Left cardiac atrium (tissue), 4 donors: ENCODE results near the gene MYCBPAP. TPM values are rescaled to one million over a fixed set of nuclear protein-coding genes. Genes with fewer than 3 reads are reported as not detected.

Experiments used
- ATAC-seq, 2 donors: fragments of 200-7000 bp; cut with Tn5 transposase; one replicate each; pipeline ENCODE4 v1.9.1; 2020; ENCODE audit warnings: mild to moderate bottlenecking in 2 of 2, moderate library complexity in 2 of 2
- DNase-seq: peaks from one replicate; pipeline ENCODE4 v3.0.0-alpha.2; 2020
- intact Hi-C, 2 donors: fragments of 100-400 bp; cut with DNase I; formaldehyde crosslinking; loops; one replicate each; pipeline versions ENCODE4 v1.14.1 to v1.15.1; 2022 to 2023
- total RNA-seq, 2 donors: library from RNA; stranded (reverse); fragmentation: NEBNext Ultra II Directional; extraction: Animal tissue kit (Norgen Biotek cat#: 25700); gene quantifications; one replicate each; pipeline ENCODE4 v1.2.1, GENCODE V29; 2021
- donor health status: DM: no; HTN: yes; CAD: no.
- donor health status: DM: no; HTN: yes; CAD: no; lungs with severe emphysema.
- donor health status: DM: yes; HTN: yes; CAD: no.
- donor health status: Dilated cardiomyopathy.

The MYCBPAP gene
- total RNA-seq, 2 donors from 2014 or later, result 0.39 to 0.59 TPM

DNA sequence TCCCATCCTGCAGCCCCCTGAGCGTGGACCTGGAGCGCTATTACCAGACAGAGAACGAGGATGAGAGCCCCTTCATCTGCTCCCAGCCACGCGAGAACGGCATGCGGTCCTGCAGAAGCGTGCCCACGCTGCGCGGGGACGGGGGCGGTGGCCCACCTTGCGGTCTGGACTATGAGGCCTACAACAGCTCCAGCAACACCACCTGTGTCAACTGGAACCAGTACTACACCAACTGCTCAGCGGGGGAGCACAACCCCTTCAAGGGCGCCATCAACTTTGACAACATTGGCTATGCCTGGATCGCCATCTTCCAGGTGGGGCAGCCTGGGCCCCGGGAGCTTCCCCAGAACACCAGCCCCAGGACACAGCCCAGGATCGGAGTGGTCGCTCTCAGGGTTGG lies 64.3 kb downstream of the MYCBPAP start:
- DNase-seq (no peak), ATAC-seq (no peak)
- intact Hi-C loops, result no loop called here

DNA sequence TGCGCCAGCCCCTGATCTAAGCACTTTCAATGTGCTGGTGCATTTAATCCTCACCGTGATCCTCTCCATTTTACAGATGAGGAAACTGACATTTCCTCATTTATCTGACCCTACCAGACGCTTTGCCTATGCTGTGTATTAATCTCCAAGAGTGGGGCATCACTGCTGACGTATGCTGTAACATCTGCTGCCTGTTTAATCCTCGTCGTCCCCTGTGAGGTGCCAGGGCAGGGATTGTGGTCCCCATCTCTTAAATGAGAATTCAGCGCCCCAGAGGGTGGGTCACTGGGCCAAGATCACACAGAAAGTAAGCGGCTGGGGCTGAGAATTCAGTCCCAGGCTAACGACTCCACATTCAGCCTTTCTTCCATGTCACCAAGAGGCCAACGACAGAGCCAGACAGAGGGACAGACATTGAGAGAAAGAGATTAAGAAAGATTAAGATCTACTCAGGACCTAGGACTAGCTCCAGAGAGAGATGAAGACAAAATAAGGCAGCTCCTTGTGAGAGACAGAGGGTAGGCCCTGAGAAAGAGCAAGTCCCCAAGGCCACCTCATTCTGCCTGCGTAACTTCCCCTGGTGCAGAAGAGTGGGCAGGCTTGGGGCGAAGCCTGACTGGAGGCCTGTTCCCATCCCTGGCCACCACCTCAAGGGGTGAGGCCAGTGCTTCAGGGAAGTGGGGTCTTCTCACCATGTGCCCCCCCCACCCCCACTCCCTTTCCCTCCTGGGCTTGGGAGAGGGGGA lies 65.8 kb downstream of the MYCBPAP start:
- DNase-seq, result no peak
- intact Hi-C loops, result no loop called here
- ATAC-seq, result no peak

DNA sequence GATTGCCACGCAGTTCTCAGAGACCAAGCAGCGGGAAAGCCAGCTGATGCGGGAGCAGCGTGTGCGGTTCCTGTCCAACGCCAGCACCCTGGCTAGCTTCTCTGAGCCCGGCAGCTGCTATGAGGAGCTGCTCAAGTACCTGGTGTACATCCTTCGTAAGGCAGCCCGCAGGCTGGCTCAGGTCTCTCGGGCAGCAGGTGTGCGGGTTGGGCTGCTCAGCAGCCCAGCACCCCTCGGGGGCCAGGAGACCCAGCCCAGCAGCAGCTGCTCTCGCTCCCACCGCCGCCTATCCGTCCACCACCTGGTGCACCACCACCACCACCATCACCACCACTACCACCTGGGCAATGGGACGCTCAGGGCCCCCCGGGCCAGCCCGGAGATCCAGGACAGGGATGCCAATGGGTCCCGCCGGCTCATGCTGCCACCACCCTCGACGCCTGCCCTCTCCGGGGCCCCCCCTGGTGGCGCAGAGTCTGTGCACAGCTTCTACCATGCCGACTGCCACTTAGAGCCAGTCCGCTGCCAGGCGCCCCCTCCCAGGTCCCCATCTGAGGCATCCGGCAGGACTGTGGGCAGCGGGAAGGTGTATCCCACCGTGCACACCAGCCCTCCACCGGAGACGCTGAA lies 67.5 kb downstream of the MYCBPAP start:
- intact Hi-C loops, result no loop called here
- ATAC-seq, result no peak
- no peak for DNase-seq

DNA sequence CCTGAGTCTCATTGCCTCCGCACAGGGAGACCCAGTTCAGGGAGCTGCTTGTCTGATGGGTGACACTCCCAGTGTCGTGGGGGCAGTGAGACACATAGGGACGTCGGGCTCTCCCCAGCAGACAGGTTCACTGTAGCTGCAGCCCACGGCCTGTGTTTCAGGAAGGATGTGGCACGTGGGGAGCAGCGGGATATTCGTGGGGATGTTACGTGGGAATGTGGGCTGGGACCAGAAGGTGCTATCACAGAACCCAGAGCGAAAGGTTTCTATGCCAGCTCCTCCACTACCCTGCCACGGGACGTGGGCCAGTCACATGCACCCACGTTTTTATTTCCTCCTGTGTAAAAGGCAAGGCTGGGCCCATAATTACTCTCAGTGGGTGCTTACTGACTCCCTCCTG lies 68.6 kb downstream of the MYCBPAP start:
- DNase-seq, result no peak

DNA sequence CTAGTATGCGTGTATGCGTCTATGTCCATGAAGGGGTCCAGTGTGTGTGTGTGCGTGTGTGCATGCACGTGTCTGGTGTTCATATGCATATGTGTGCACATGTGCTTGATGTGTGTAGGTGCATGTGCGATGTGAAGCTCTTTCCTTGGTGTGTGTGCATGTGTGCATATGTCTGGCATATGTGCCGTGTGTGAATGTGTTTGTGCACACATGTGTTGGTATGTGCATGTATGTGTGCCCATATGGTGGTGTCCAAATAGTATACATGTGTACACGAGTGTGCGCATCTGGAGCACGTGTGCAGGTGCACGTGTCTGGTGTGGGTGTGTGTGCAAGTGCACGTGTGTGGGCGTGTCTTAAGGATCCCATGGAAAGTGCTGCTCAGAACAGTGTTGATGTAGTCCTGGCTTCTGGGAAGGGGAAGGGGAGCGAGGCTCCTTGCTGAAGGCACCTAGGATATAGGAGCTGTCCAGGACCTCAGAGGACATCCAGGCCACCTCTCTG lies 69.3 kb downstream of the MYCBPAP start:
- no peak for DNase-seq
- ATAC-seq, result no peak
- intact Hi-C loops, result no loop called here

More for the DNA sequence above, 68.6 kb downstream of the MYCBPAP start:
- ATAC-seq, result no peak
- intact Hi-C loops, result no loop called here

DNA sequence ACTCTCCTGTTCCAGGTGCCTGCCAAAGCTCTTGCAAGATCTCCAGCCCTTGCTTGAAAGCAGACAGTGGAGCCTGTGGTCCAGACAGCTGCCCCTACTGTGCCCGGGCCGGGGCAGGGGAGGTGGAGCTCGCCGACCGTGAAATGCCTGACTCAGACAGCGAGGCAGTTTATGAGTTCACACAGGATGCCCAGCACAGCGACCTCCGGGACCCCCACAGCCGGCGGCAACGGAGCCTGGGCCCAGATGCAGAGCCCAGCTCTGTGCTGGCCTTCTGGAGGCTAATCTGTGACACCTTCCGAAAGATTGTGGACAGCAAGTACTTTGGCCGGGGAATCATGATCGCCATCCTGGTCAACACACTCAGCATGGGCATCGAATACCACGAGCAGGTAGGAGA lies 69.9 kb downstream of the MYCBPAP start:
- intact Hi-C loops, result no loop called here
- DNase-seq, result no peak
- no peak for ATAC-seq

DNA sequence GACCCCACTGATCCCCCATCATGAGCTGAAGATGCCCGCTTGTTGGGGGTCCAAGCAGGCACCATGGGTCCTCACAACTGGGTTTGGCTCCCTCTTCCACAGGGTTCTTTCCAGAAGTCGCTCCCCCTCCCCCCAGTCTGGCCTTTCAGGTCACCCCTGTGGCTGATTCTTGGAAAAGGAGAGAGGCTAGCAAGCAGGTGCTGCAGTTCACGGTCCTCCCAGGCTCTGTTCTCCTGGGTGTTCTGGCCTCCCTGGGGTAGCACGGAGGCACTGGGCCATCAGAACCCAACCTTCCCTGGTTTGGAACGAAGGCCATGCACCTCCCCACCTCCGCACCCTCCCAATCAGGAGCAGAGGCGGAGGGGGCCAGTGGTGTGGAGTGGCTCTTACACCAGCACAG lies 71.2 kb downstream of the MYCBPAP start:
- no peak for ATAC-seq
- intact Hi-C loops, result no loop called here
- no peak for DNase-seq

DNA sequence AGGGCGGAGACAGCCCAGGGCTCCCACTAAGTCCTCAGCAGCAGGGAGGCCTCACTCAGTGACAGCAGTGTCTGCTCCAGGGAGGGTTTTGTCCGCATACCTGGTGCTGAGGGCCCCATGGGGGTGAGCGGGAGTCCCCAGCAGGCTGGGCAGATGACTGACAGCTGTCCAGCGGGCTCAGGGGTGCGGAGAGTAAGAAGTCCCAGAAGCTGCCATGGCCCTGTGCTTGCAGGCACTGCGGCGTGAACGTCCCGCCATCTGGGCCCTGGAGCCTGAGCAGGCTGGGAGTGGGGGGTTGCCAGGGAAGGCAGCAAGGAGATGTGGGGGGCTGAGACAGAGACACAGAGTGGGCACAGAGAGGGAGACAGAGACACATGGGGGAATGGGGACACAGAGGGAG lies 72.4 kb downstream of the MYCBPAP start:
- intact Hi-C loops, result no loop called here
- ATAC-seq (no peak), DNase-seq (no peak)

Other genes starting within 250 kb of the MYCBPAP start
- under 1 TPM; 0.10 to 0.65 TPM for gene TMEM92, start 234.0 kb upstream of the MYCBPAP start, total RNA-seq
- gene XYLT2, start 162.3 kb upstream of the MYCBPAP start, total RNA-seq, result 10 to 100 TPM; 13.6 to 17.3 TPM
- gene MRPL27, start 135.3 kb upstream of the MYCBPAP start, total RNA-seq, result 10 to 100 TPM; 68.6 to 78.5 TPM
- gene EME1, start 135.2 kb upstream of the MYCBPAP start, total RNA-seq, result 1 to 10 TPM in 1 of 2 donors, under 1 TPM in 1; 0.24 to 1.3 TPM
- 10 to 100 TPM; 35.3 to 70.5 TPM for gene LRRC59, start 110.9 kb upstream of the MYCBPAP start, total RNA-seq
- 10 to 100 TPM; 64.8 to 66.4 TPM for gene ACSF2, start 82.2 kb upstream of the MYCBPAP start, total RNA-seq
- 1 to 10 TPM in 1 of 2 donors, under 1 TPM in 1; 0.37 to 1.1 TPM for gene CHAD, start 39.6 kb upstream of the MYCBPAP start, total RNA-seq
- gene RSAD1, start 29.6 kb upstream of the MYCBPAP start, total RNA-seq, result 10 to 100 TPM; 31.6 to 38.8 TPM
- gene EPN3, start 24.3 kb downstream of the MYCBPAP start, total RNA-seq, result 10 to 100 TPM in 1 of 2 donors, 1 to 10 TPM in 1; 7.0 to 16.1 TPM
- gene SPATA20, start 38.7 kb downstream of the MYCBPAP start, total RNA-seq, result 10 to 100 TPM; 41.0 to 41.1 TPM
- 1 to 10 TPM; 5.7 to 6.9 TPM for gene CACNA1G, start 52.3 kb downstream of the MYCBPAP start, total RNA-seq
- gene ABCC3, start 126.4 kb downstream of the MYCBPAP start, total RNA-seq, result 1 to 10 TPM; 1.4 to 5.2 TPM
- 10 to 100 TPM; 43.8 to 45.4 TPM for gene ANKRD40, start 199.5 kb downstream of the MYCBPAP start, total RNA-seq
- gene LUC7L3, start 211.2 kb downstream of the MYCBPAP start, total RNA-seq, result 10 to 100 TPM; 49.4 to 66.9 TPM